LNCAP (cell line): ENCODE results near the gene BEGAIN.

Experiments
- CTCF ChIP-seq: fragments of 450-650 bp; IDR thresholded peaks from 2 replicates; pipeline ENCODE4 v1.5.1; 2017; ENCODE audit warnings: mild to moderate bottlenecking

Gene BEGAIN

GRCh38 chr14:100618763-100619320 is 31.6 kb upstream of the BEGAIN start:
- TF ChIP-seq CTCF: no peak

- TF ChIP-seq CTCF: no peak
Measured at GRCh38 chr14:100618318-100618693, 31.1 kb upstream of the BEGAIN start.

GRCh38 chr14:100617410-100618317 is 30.4 kb upstream of the BEGAIN start:
- no peak for TF ChIP-seq CTCF

- no peak for TF ChIP-seq CTCF
Measured at GRCh38 chr14:100616854-100617409, 29.7 kb upstream of the BEGAIN start.

- no peak for TF ChIP-seq CTCF
Measured at GRCh38 chr14:100615736-100616695, 28.8 kb upstream of the BEGAIN start.

- TF ChIP-seq CTCF: no peak
Measured at GRCh38 chr14:100614803-100615202, 27.6 kb upstream of the BEGAIN start.

GRCh38 chr14:100612986-100613385 is 25.8 kb upstream of the BEGAIN start:
- TF ChIP-seq CTCF: no peak
